Lower leg skin (tissue), 3 donors: ENCODE results near the gene MSN.

Source experiments
- POLR2A ChIP-seq, 2 donors: fragments of 450-650 bp; IDR thresholded peaks; one replicate each; pipeline ENCODE4 v1.6.1; 2016 to 2017; ENCODE audit warnings: antibody characterized with exemption in 2 of 2, mild to moderate bottlenecking in 1 of 2, moderate library complexity in 1 of 2
- TF ChIP-seq, protein P1 (sequence below), 3 donors: fragments of 450-650 bp; IDR thresholded peaks; one replicate each; pipeline ENCODE4 v1.5.1; 2016; ENCODE audit warnings: antibody characterized with exemption in 3 of 3, mild to moderate bottlenecking in 3 of 3, moderate library complexity in 2 of 3

DNA sequence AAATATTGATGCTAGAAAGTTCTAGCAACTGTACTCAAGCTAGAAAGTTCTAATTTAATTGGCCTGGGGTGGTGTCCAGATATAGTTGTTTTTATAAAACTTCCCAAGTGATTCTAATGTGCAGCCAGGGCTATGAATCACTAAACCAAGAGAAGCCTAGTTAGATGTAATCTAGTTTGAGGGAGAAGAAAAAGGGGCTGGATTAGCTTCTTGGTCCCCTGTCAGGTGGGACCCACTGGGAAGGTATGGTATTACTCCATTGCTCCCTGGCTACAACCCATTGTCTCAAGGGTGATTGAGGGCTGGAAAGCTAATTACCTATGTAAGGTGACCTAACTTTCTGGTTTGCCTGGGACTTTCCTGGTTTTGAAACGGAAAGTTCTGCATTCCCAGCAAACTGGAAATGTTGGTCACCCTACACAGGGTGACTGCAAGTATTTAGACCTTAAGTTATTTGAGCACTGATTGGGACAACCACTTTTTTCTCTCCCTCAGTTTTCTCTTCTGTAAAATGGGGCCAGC is 23.9 kb upstream of the MSN start:
- TF ChIP-seq, protein P1, sequence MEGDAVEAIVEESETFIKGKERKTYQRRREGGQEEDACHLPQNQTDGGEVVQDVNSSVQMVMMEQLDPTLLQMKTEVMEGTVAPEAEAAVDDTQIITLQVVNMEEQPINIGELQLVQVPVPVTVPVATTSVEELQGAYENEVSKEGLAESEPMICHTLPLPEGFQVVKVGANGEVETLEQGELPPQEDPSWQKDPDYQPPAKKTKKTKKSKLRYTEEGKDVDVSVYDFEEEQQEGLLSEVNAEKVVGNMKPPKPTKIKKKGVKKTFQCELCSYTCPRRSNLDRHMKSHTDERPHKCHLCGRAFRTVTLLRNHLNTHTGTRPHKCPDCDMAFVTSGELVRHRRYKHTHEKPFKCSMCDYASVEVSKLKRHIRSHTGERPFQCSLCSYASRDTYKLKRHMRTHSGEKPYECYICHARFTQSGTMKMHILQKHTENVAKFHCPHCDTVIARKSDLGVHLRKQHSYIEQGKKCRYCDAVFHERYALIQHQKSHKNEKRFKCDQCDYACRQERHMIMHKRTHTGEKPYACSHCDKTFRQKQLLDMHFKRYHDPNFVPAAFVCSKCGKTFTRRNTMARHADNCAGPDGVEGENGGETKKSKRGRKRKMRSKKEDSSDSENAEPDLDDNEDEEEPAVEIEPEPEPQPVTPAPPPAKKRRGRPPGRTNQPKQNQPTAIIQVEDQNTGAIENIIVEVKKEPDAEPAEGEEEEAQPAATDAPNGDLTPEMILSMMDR (IDR thresholded peaks at IDR 0.05) = no peak
- no peak for TF ChIP-seq POLR2A (IDR thresholded peaks at IDR 0.05)
